NCI-H1105 (cell line): ENCODE results near the gene POC1B.

Experiments
- DNase-seq: peaks from one replicate; lab custom pipeline; 2025; lab: John Stamatoyannopoulos, UW

Gene POC1B

DNA sequence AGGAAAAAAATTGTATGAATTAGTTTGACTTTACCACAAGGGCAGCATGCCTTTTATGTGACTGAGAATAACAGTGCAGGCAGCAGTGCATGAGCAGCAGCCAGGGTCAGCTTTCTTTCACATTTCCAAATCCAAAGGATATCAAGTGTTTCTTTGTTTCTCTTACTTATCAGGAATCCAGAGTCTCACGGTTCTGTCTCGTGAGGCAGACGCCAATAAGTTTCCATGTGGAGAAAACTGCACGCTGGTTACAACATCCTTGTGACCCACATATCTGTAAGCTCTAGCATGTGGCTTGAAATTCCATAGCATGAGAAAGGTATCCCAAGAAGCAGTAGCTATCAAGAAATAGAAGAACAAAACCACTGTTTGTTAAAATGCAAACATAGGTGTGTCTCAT is 28.8 kb downstream of the POC1B start:
- DNase-seq, result no peak

DNA sequence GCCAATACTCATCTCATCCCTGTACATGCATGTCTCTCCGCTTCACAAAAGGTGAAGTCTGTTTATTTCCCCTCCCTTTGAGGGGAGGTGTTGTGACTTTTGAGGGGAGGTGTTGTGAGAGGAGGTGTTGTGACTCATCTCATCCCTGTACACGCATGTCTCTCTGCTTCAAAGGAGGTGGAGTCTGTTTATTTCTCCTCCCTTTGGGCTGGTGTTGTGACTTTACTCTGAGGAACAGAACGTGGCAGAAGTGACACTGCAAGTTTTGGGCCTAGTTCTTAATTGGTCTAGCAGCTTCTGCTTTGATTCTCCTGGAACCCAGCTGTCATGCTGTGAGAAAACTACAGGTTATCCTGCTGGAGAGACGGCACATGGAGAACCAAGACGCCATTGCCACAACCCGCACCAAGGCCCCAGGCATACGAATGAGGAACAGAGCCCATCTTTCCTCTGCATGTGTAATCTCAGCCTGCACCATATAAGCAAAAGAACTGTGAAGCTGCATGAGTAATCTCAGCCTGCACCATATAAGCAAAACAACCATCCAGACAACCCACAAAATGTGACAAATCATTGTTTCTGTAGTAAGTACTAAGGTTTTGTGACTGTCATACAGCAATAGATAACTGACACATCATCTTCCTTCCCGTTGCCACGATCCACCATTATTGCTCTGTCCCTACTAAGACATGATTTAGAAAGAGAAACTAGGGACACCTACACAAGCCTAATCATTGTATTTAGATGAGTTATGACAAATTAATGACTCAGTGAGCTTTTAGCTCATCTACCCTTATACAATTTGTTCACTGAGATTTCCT is 31.2 kb downstream of the POC1B start:
- DNase-seq, result no peak

DNA sequence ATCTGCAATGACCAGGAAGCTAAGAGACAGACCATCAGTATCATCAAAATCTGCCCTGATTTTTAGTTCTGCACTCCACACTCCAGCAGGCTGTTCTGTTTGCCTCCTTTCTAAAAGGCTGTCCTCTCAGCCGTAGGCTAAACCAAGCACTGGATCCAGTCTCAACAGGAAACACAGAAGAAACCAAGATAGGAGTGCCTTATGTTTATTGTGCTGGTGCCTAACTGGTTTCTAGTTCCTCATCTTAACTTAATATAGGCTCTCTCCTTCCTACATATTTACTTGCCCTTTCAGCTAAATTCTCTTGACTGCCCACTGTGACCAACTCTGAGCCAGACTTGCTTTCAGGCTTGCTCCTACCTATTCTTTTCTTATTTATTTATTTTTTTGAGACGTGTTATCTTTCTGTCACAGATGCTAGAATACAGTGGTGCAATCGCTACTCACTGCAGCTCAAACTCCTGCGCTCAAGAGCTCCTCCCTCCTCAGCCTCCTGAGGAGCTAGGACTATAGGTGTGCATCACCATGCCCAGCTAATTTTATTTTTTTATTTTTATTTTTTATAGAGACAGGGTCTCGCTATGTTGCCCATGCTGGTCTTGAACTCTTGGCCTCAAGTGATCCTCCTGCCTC is 32.1 kb downstream of the POC1B start:
- DNase-seq, result no peak

DNA sequence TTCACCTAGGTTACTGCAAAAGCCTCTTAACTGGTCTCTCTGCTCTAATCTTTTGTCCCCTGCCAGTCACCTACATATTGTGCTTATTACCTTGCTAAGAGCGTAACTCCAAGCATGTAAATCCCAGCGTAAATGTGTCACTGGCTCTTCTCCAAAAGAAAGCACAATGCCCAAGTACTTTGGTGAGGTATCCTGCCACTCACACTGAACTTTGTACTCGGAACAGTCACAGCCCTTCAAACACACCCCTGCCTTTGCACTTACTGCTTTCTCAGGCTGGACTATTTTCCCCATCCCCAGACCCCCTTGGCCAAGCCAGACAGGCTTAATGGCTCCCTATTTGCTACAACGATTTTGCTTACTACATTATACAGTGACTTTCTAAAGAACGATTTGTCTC is 33.0 kb downstream of the POC1B start:
- no peak for DNase-seq

DNA sequence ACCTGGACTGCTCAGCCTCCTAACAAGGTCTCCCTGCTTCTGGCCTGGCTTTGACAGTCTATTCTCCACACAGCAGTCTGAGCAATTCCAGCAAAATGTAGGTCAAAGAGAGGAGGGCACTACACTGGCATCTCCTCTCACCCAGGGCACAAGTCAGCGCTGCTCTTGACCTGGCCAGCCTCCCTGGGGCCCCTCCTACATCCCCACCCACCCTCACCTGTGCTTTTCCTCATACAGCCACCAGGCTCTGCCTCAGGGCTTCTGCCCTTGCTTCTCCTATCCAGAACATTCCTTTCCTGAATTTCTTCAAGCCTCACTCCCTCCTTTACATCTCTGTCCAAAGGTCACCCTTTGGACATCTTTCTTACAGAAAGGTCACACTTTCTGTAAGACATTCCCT is 34.9 kb downstream of the POC1B start:
- no peak for DNase-seq

DNA sequence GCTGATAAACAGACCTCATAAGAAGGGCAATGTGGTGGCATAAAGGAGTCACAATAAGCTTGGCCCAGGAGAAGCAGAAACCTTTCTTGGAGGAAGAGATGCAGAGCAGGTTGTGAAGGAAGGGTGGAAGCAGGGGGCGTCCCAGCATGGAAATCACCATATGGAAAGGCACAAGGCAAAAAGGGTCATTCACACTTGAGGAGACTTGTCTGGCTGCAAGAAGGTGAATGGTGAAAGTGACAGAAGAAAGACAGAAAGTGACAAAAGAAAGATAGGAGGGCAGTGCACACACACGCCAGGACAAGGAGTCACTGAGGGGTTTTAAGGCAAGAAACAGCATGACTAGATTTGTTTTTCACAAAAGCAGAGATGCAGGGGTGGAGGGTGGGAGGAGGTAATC is 39.6 kb downstream of the POC1B start:
- no peak for DNase-seq

DNA sequence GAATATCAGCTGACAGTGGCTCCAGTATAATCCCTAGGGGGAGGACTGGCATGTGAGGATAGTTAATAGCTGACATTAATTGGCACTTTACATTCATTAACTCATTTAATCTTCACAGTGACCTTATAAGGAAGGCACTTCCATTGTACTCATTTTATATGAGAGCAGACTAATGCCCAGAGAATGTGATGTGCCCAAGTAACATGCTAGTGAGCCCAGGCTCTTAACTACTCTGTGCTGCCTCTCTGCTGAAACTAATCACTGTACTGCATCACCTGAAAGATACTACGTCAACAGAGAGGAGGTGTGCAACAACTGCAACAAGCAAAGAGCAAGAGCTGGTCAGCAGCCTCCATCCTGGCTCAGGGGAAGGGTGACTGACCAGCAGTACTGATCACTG is 41.4 kb downstream of the POC1B start:
- no peak for DNase-seq

DNA sequence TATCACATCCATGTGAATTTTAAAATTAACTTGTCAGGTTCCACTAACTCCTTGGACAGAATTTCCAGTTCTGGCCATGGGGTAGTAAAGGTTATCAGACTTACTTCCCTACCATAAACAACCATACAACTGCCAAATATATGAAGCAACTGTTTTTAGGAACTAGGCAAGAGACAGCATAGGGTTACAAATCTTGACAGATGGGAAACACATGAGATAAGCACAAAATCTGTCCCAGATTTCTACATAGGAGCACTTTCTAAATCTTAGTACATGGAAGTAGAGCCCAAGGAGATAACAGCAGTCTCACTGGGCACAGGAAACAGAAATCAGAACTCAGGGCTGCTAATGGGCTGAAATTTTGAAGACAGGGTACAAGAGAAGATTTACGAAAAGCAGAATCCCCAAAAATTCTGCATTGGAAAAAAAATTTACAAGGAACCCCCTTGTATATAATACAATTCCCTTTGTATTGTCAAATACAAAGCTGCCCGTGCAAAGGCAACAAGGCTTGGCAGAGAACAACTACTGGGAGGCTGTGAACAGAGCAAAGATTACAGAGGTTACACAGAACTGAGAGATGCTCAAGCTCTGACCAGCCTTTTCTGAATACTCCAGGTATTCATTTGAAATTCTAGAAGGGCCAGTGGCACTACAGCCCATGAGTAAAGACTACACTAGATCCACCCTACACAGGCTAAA is 44.5 kb downstream of the POC1B start:
- DNase-seq, result no peak

DNA sequence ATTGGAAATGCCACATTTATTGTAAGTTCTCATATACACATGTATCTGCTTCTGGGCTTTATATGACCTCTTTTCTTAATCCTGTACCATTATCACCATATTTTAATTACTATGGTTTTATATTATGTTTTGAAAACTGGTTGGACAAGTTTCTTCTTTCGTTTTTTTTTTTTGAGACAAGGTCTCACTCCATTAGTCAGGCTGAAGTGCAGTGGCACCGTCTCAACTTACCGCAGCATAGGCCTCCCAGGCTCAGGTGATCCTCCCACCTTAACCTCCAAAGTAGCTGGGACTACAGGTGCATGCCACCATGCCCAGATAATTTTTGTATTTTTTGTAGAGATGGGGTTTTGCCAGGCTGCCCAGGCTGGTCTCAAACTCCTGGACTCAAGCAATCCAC is 45.9 kb downstream of the POC1B start:
- no peak for DNase-seq

DNA sequence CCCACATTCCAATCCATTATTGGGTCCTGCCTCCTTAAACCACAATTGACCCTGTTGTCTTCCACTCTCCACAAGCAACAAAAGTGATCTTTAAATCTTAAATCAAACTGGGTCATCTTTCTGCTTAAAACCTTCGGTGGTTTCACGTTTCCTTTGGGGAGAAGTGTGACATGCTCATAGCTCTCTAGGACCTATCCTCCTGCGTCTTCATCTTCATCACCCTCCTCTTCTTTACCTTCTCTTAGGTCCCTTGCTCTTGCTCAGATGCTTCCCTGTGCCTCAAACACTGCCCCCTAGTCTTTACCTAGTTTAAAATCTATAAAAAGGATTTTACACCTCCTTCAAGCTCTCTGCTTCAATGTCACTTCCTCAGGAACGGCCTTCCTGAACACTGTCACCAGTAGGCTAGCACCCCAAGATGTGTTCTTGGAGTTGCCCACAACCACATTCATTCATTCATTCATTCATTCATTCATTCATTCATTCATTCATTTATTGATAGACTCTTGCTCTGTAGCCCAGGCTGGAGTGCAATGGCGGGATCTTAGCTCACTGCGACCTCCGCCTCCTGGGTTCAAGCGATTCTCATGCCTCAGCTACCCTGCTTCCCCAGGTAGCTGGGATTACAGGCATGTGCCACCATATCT is 48.1 kb downstream of the POC1B start:
- DNase-seq, result no peak

DNA sequence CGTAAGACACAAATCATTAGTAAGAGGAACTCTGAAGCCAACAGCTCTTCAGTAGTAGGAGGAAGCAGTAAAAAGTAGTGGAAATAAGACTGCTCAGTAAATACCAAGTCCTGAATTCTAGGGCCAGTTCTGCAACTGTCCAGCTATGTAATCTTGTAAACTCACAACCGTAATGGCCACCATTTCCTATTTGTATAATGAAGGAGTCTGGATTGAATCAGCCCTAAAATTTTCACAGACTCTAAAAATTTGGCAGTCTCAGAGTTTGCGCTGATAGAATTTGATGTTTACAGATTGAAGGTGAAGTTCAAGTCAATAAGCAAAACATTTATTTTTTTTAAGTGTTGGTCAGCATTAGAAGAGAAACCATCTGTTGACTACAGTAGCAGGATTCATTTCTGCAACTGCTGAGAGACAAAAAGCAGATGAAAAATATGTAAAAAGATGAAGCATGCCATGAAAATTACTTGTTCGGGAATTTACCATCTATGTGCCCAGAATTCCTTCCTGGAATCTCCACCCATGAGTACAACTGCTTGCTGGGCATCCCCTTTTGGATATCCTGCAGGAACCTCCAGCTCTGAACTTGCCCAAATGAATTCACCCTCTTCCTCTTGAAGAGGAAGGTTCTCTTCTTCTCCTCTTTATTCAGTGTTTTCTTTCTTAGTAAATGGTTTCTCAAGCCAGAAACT is 48.8 kb downstream of the POC1B start:
- DNase-seq, result no peak

DNA sequence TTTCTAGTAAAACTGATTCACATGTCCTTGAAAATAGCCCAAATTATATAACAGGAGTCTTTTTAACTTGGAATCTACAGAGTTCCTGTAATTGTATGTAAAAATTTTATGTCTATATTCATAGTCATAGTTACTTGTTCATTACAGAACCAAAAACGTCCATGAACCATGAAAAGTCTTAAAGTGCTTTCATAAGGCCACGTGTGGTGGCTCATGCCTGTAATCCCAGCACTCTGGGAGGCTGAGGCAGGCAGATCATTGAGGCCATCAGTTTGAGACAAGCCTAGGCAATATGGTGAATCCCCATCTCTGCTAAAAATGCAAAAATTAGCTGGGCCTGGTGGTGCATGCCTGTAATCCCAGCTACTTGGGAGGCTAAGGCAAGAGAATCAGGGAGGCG is 49.6 kb downstream of the POC1B start:
- DNase-seq, result no peak

DNA sequence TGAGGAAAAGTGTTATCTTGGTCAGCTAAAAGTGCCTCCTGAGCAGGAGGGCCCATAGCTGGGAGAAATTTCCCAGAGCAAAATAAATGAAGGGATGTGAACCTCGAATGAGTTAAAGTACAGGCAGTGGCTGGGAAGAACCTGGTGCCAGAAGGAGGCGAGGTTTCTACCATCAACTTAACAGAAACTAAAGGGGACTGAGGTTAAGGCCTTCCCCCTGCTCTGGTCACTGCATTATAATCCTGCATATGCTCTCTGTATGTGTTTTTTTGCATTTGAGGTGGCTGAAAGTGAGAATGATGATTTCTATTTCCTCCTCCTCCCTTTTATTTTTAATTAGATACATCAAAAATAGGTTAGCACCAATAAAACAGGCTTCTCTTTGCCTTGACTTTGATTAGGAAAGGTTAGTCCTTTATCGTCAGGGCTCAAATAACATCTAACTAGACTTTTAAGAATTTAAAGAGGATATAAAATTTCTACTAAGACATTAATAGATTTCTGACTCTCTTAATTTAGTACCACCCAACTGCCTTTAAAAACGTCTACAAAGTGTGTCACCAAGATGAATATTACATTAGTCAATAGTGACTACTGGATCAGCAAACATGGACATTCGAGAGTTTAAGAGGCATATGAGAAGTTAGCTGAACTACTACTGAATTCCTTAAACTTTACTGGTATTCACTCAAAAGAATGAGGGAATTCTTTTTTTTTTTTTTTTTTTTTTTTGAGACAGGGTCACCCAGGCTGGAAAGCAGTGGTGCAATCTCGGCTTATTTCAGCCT is 50.5 kb downstream of the POC1B start:
- DNase-seq, result no peak

DNA sequence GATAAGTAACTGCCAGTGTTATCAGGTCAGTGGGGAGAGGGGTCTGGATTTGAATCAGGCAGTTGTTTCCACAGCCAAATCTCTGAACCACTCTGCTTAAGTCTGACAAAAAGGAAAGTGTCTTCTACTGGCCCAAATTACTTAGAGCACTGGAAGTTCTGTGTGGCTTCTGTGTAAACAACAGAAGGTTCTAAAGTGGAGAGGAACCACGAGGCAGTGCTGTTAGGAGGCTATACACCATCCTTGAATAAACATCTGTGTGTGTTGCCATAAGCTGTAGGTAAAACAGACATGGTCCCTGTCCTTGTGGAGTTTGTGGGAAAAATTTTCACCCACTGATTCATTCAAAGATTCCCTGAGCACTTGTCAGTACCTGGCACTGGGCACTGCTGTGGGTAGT is 51.2 kb downstream of the POC1B start:
- no peak for DNase-seq

DNA sequence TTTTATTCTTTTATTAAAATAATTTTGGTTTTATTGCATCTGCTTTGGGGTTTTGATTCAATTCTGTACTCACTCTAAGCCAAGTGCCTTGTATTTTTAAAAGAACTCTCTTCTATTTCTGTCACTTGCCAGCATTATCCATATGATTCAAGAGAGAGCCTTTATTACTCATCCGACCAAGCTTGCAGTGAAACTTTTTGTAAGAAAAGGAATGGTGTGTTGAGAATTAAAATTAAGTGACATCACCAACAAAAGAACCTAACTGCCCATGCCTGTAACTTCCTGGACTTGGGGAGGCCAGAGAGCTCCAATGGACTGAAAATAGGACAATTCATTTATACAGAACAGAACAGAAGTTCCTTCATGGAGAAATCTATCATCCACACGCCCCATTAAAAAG is 53.3 kb downstream of the POC1B start:
- no peak for DNase-seq

DNA sequence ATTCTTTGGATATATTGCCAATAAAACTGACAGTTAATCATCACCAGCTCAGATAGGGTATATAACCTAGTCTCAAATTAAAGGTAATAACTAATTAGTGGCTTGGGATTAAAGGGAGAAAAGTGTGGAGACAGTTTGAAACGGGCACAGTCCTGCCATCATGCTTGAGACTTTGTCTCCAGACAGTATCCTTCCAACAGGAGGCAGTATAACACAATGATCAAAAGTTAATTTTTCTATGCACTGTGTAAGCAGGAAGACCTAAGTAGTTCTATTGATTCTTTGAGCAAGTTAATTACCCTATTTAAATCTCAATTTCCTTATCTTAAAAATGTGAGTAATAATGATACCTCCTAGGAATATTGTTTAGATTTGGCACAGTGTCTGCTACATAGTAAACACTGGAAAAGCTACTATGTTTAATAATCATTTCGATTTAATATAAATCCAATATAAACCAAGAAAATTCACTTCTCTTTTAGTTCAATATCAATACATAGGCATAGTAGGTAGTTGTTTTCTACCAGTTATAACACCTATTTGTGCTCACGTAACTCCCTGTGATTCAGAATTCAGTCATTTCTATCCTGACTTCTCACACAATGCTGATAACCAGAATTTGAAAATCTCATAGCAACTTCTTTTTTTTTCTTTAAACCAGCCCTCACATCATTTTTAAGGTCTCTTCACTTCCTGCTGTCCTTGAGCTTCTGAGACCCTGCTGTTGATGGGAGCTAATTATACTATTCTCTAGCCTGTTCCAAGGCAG is 54.9 kb downstream of the POC1B start:
- DNase-seq, result peak; percentile 29

DNA sequence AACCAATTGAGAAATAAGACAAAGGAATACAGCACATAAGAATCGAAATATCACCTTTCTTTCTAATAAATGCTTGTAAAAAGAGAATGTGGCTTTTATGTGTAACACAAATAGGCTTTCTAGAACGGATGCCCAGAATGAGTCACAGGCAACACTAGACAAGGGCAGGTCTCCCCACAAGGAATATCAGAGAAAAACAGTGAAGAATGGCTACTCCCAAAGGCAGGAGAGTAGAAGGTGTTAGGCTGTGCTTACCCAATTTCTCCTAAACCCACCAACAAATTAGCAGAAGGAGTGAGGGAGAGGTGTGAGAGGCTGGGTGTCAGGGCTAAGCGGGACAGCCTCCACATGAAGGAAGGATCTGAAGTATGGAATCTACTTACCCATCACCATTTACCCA is 56.5 kb downstream of the POC1B start:
- DNase-seq, result no peak

DNA sequence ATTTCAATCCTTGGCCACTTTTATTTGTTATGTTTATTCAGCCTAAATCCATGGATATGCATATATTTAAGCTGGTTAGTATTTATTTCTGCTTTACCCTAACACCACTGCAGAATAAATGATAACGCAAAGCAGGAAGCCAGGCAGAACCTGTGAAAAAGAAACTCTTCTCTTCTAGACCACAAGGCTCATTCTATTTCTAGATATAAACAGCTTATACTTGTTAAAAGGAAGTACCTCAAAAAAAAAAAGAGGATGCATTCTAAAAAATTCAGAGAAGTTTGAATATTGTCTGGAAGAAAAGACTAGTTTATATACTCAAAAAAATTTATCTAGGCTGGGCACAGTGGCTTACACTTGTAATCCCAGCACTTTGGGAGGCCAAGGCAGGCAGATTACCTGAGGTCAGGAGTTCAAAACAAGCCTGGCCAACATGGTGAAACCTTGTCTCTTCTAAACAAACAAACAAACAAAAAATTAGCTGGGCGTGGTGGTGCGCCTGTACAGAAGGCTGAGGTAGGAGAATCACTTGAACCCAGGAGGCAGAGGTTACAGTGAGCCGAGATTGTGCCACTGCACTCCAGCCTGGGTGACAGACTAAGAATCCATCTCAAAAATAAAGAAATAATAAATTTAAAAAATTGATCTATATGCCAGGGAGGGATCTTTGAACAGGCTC is 57.1 kb downstream of the POC1B start:
- no peak for DNase-seq

DNA sequence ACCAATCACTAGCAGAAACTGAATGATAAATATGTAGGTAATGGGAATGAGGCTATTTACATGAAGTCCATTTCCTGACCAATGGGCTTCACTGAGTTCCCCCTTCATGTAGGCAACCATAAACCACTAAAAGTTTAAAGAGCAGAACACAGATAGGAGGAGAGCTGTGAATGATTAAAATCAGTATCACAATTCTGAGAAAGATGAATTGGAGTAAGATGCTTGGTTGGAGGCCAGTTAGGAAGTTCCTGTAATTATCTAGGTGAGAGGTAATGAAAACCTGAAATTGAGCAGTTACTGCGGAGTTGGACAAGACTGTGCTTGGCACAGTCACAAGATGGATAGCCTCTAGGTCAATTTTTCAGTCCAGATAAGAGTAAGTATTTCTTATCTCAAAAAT is 57.8 kb downstream of the POC1B start:
- no peak for DNase-seq

DNA sequence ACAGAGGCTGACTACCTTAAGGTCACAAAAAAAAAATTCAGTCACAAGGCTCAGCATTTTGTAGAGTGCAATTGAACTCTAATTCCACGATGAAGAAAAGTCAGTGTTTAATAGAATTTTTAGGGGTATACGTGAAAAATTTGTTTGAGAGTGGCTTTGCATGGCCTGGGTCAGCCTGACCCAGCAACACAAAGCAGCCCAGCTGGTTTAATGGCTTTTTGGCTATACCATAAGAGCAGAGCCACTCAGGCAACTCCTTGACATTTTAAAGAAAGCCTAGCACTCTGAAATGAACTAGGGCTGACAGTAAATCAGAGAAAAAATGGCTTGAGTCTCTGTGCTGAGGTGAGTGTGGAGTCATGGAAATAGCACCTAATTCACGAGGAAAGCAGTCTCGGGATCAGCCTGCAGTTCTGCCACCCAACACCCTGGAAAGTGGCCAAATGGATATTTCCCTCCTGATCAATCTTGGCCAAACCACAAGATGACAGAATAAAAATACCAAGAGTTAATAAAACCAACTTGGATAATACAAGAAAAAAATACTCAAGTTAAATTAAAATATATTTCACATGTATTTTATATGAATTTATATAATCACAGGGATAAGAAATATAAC is 60.8 kb downstream of the POC1B start:
- no peak for DNase-seq
